GM19395 (cell line): ENCODE results near the gene NPM1.

ENCODE experiments used
- ATAC-seq: cut with Tn5 transposase; IDR thresholded peaks from one replicate; pipeline ENCODE4 v1.9.1; 2021; ENCODE audit warnings: mild to moderate bottlenecking, moderate library complexity; ENCODE audit not compliant: unreplicated experiment

Gene NPM1

GRCh38 chr5:171427318-171428167 is 39.9 kb downstream of the NPM1 start:
- no peak for ATAC-seq

GRCh38 chr5:171428168-171428696 is 40.6 kb downstream of the NPM1 start:
- no peak for ATAC-seq

- no peak for ATAC-seq
Observed at GRCh38 chr5:171428809-171429542, 41.3 kb downstream of the NPM1 start.

- ATAC-seq = no peak
Observed at GRCh38 chr5:171429543-171429910, 41.9 kb downstream of the NPM1 start.

GRCh38 chr5:171431251-171431777 is 43.7 kb downstream of the NPM1 start:
- ATAC-seq = no peak

GRCh38 chr5:171432076-171432475 is 44.4 kb downstream of the NPM1 start:
- no peak for ATAC-seq

- ATAC-seq = no peak
Observed at GRCh38 chr5:171432583-171433351, 45.1 kb downstream of the NPM1 start.

- no peak for ATAC-seq
Observed at GRCh38 chr5:171433352-171433698, 45.7 kb downstream of the NPM1 start.

- no peak for ATAC-seq
Observed at GRCh38 chr5:171433982-171434676, 46.5 kb downstream of the NPM1 start.

GRCh38 chr5:171434874-171435273 is 47.2 kb downstream of the NPM1 start:
- no peak for ATAC-seq

- no peak for ATAC-seq
Observed at GRCh38 chr5:171435908-171436307, 48.3 kb downstream of the NPM1 start.

GRCh38 chr5:171436804-171437285 is 49.2 kb downstream of the NPM1 start:
- no peak for ATAC-seq

- ATAC-seq = no peak
Observed at GRCh38 chr5:171437286-171437821, 49.7 kb downstream of the NPM1 start.

GRCh38 chr5:171438738-171439137 is 51.1 kb downstream of the NPM1 start:
- no peak for ATAC-seq

GRCh38 chr5:171441246-171441791 is 53.7 kb downstream of the NPM1 start:
- ATAC-seq = no peak

- no peak for ATAC-seq
Observed at GRCh38 chr5:171442287-171443042, 54.8 kb downstream of the NPM1 start.

- no peak for ATAC-seq
Observed at GRCh38 chr5:171444582-171444981, 56.9 kb downstream of the NPM1 start.

GRCh38 chr5:171445644-171446516 is 58.2 kb downstream of the NPM1 start:
- ATAC-seq = no peak
